Measurements from ENCODE around the gene EHD4. TPM values are rescaled to one million over a fixed set of nuclear protein-coding genes. Genes with fewer than 3 reads are reported as not detected.

EHD4 gene
- total RNA-seq, 2 donors from 2014 or later = 13.8 to 16.9 TPM

DNA sequence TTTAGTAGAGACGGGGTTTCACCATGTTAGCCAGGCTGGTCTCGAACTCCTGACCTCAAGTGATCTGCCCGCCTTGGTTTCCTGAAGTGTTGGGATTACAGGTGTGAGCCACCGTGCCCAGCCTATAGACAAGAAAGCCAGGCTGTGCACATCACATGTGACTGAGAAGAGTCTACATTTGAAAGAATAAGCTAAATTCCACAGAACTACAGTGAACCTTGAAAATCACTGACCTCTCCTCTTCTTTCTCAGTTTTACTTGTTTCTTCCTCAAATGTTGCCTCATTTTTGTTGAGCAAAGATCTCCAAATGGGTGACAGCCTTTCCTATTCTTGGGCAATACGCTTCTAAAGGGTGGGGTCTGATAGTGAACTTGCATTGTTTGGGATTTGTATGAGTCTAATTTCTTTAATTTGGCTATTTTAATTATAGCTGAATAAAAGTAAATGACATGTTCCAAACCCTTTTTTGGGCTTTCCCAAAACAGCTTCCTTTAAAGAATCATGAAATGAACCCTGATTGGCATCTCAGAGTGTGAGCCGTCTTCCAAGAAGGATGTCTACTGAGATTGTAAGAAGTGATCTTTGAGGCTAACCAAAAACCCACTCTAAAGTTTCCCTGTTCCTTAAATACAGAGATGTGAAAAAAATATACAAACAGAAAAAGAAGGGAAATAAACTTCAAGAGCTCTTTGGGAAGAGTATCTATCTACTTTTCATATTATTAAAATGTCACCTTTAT is 56.9 kb downstream of the EHD4 start:
- DNase-seq (no peak), ATAC-seq (no peak)
- H3K9me3 ChIP-seq = no peaks in the 10 kb centered on the region
- no peaks in the 10 kb centered on the region for H3K36me3 ChIP-seq (replicated peaks in 1 of 2; ENCODE audit: insufficient read depth in 1 of 2, low read depth in 2 of 2)
- H3K27me3 ChIP-seq = no peaks in the 10 kb centered on the region
- no peak overlapping the region for H3K4me3 ChIP-seq
- H3K4me1 ChIP-seq = peaks cover 94% of the 10 kb centered on the region
- no peak for TF ChIP-seq POLR2A (IDR thresholded peaks at IDR 0.05)
- TF ChIP-seq, protein P1, sequence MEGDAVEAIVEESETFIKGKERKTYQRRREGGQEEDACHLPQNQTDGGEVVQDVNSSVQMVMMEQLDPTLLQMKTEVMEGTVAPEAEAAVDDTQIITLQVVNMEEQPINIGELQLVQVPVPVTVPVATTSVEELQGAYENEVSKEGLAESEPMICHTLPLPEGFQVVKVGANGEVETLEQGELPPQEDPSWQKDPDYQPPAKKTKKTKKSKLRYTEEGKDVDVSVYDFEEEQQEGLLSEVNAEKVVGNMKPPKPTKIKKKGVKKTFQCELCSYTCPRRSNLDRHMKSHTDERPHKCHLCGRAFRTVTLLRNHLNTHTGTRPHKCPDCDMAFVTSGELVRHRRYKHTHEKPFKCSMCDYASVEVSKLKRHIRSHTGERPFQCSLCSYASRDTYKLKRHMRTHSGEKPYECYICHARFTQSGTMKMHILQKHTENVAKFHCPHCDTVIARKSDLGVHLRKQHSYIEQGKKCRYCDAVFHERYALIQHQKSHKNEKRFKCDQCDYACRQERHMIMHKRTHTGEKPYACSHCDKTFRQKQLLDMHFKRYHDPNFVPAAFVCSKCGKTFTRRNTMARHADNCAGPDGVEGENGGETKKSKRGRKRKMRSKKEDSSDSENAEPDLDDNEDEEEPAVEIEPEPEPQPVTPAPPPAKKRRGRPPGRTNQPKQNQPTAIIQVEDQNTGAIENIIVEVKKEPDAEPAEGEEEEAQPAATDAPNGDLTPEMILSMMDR (IDR thresholded peaks at IDR 0.05) = no peak
- 44 to 52% methylated on average over 6 of the region's 6 CpGs for WGBS, 2 donors
- intact Hi-C loops (cut with DNase I) = no loop called here
- peak overlapping the region in 3 of 4 donors; percentile 85 to 92 (median 86) for H3K27ac ChIP-seq

DNA sequence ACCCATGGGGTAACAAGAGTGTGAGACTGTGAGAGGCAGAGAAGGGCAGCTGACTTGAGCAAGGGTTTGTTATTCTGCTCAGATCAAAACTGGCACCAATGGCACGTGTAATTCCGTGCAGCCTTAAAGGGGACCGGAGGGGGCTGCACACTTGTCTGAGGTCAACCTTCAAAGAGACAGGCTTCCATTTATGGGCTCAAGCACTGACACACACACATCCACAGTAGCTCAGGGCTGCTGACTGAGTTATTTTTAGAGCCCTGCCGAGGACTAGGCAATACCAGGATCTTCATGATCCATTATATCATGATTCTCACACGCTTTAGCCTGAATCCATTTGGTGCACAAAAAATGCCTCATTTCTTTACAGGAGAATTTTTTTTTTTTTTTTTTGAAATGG is 57.9 kb downstream of the EHD4 start:
- ATAC-seq (no peak), DNase-seq (no peak)
- H3K27me3 ChIP-seq = no peaks in the 10 kb centered on the region
- WGBS, 2 donors = 32 to 44% methylated on average over 5 of the region's 5 CpGs
- H3K4me3 ChIP-seq = no peak overlapping the region
- H3K4me1 ChIP-seq = peaks cover 94% of the 10 kb centered on the region
- intact Hi-C loops (cut with DNase I) = no loop called here
- no peak for TF ChIP-seq POLR2A (IDR thresholded peaks at IDR 0.05)
- TF ChIP-seq, protein P1 (IDR thresholded peaks at IDR 0.05) = no peak
- H3K9me3 ChIP-seq = no peaks in the 10 kb centered on the region
- H3K27ac ChIP-seq = peak overlapping the region in 3 of 4 donors; percentile 85 to 92 (median 86)
- no peaks in the 10 kb centered on the region for H3K36me3 ChIP-seq (replicated peaks in 1 of 2; ENCODE audit: insufficient read depth in 1 of 2, low read depth in 2 of 2)

DNA sequence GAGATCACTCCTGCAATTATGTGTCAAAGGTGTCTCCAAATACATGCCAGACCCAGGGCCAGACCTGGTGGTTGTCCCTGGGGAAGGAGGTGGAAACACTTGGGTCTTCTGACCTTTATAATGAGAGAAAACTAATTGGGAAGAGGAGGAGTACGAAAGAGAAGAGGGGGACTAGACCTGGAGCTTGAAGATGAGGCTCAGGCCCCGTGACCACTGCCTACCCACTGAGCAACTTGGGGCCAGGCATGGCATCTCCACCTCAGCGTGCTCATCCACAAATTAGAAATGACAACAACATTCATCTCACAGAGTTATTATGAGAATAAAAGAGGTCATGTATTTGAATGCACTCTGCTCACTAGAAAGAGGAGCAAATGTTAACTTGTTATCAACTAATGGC is 59.1 kb downstream of the EHD4 start:
- no peak overlapping the region for H3K4me3 ChIP-seq
- ATAC-seq = no peak
- DNase-seq = no peak
- no peaks in the 10 kb centered on the region for H3K27me3 ChIP-seq
- H3K36me3 ChIP-seq (replicated peaks in 1 of 2; ENCODE audit: insufficient read depth in 1 of 2, low read depth in 2 of 2) = peaks cover 0 to 4% of the 10 kb centered on the region in 2 donors
- no peaks in the 10 kb centered on the region for H3K9me3 ChIP-seq
- WGBS, 2 donors = 75 to 78% methylated on average over 3 of the region's 3 CpGs
- H3K27ac ChIP-seq = peak overlapping the region in 3 of 4 donors; percentile 59 to 85 (median 82)
- intact Hi-C loops (cut with DNase I) = no loop called here
- peaks cover 94% of the 10 kb centered on the region for H3K4me1 ChIP-seq
- TF ChIP-seq, protein P1 (IDR thresholded peaks at IDR 0.05) = no peak
- TF ChIP-seq POLR2A (IDR thresholded peaks at IDR 0.05) = no peak

DNA sequence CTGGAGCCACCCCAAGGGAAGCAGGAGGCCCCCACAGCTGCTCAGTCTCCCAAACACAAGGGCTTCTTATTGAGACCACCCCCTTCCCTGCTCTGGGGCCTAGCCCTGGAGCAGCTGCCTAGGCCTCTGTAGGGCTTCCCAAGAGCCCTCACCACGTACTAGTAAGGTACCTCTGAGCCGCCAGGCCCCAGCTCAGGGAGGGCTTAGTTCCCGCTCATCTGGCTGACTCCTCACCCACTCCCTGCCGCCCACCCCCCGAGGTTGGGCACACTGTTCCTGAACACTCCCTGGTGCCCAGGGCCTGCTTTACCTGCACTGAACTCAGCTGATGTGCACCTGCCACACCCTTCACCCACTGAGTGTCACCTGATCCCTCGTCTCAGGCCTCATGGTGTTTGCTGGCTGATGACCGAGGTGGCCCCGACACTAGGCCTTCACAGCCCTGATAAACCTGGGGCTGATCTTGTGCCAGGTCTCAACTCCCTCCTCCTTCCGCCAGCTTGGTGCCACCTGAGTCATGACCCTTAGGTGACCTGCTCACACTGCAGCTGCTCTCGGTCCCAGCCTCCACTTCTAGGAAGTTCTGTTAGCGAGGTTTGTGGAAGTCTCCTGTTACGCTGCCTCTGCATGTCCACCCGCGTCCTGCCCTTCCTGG is 60.5 kb downstream of the EHD4 start:
- Histone ChIP-seq H3K36me3 (replicated peaks in 1 of 2; ENCODE audit: insufficient read depth in 1 of 2, low read depth in 2 of 2) (peaks cover 0 to 4% of the 10 kb centered on the region in 2 donors), H3K4me1 (peaks cover 83% of the 10 kb centered on the region), H3K27me3 (no peaks in the 10 kb centered on the region), H3K4me3 (no peak overlapping the region), H3K27ac (peak overlapping the region in 3 of 4 donors; percentile 59 to 85 (median 82)), H3K9me3 (no peaks in the 10 kb centered on the region)
- intact Hi-C loops (cut with DNase I) = no loop called here
- ATAC-seq (peak; percentile 82), DNase-seq (peak; percentile 24 to 89 (median 65))
- TF ChIP-seq, protein P1 (IDR thresholded peaks at IDR 0.05) = peak in 1 of 7 experiments; percentile 3
- peak in 1 of 3 donors; percentile 7 for TF ChIP-seq POLR2A (IDR thresholded peaks at IDR 0.05)
- WGBS, 2 donors = 20 to 49% methylated on average over 3 to 14 of the region's 14 CpGs

Measured in body of pancreas (tissue), 4 donors.